ENCODE measurements around the gene BAIAP2L1.

BAIAP2L1 gene

DNA sequence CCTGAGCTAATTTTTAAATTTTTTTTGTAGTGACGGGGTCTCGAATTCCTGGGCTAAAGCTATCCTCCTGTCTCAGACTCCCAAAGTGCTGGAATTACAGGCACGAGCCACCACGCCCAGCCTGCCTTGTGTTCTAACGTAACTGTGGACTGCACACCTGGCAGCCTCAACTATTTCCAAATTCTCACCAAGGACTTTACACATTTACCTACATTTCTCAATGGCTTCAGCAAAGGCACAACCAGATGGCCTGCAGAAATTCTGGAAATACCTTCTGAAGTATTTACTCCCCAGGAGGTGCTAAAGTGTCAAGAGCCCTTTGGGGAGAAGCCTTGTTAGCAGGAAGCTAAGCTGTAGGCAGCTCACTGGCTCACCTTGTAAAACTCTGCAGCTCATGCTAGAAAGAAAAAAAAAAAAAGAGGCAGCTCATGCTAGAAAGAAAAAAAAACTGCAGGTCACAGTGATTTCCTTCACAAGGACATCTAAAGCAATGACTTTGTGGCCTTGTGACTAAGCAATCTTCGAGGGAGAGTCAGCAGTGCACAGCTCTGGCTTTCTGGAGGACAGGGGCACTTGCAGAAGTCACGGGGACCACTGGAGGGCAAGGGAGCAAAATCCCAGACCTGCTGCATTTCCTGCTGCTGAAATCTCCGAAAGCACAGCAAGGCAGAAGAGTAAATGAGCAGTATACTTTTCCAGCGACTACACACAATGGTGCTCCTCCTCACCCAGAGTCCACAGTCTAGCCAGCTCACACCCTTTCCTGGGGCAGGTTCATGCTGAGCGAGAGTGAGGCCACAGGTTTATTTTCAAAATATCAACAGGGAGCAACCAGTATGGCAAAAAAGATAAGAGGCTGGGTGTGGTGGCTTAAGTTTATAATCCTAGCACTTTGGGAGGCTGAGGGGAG is 40.4 kb downstream of the BAIAP2L1 start:
- peak; percentile 47 for DNase-seq (ENCODE audit: low read depth)
- H3K4me3 ChIP-seq (ENCODE audit: low read depth, low read length) = no peak overlapping the region
- TF ChIP-seq, protein P1, sequence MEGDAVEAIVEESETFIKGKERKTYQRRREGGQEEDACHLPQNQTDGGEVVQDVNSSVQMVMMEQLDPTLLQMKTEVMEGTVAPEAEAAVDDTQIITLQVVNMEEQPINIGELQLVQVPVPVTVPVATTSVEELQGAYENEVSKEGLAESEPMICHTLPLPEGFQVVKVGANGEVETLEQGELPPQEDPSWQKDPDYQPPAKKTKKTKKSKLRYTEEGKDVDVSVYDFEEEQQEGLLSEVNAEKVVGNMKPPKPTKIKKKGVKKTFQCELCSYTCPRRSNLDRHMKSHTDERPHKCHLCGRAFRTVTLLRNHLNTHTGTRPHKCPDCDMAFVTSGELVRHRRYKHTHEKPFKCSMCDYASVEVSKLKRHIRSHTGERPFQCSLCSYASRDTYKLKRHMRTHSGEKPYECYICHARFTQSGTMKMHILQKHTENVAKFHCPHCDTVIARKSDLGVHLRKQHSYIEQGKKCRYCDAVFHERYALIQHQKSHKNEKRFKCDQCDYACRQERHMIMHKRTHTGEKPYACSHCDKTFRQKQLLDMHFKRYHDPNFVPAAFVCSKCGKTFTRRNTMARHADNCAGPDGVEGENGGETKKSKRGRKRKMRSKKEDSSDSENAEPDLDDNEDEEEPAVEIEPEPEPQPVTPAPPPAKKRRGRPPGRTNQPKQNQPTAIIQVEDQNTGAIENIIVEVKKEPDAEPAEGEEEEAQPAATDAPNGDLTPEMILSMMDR (conservative IDR thresholded peaks at IDR 0.05; ENCODE audit: low read depth, low read length) = peak; percentile 7

DNA sequence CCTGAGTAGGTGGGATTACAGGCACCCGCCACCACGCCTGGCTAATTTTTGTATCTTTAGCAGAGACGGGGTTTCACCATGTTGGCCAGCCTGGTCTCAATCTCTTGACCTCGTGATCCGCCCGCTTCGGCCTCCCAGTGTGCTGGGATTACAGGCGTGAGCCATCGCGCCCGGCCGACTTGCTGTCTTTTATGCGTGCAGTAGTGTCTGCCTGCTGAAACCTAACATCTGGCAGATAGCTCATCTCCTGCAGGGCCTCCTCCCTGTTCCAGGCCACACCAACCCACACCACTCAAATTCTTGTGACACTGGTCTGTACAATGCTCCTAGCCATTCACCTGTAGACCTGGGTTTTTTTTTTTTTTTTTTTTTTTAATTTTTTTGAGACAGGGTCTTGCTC is 41.5 kb downstream of the BAIAP2L1 start:
- TF ChIP-seq, protein P1 (conservative IDR thresholded peaks at IDR 0.05; ENCODE audit: low read depth, low read length) = no peak
- DNase-seq (ENCODE audit: low read depth) = no peak
- H3K4me3 ChIP-seq (ENCODE audit: low read depth, low read length) = no peak overlapping the region

DNA sequence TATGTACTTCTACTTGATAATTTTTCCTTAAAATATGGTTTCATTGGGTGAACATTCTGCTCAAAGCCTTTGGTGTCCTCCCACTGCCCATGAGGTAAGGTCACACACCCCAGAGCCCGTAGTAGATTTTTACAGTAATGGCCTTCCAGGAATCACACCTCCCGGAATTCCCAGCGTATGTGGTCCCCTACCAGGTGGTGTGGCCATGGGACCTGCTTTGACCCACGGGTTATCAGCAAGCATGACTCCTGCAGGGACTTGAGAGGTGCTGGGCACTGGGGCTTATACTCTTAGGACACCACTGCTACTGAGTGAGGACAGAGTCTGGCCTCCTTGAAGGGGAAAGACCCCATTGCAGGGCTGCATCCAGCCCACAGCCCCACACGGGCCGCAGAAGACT is 42.2 kb downstream of the BAIAP2L1 start:
- TF ChIP-seq, protein P1 (conservative IDR thresholded peaks at IDR 0.05; ENCODE audit: low read depth, low read length) = no peak
- no peak for DNase-seq (ENCODE audit: low read depth)

DNA sequence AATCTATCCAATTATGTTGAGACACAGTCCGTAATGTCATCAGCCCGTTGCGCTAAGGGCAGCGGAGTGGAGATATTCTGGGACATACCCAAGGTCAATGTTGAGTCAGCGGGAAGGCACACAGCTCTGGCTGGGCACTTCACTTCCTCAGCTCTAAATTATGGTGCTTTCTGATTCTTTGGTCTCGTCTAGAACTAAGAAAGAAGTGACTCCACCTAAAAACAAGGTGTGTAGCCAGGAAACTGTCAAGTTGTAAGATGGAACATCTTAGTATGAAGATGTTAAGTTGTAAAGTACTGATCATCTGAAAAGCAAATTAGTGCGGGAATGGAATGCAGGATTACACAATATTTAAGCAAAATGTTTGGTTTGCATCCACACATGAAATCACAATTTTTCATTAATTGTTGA is 43.1 kb downstream of the BAIAP2L1 start:
- peak; percentile 52 for DNase-seq (ENCODE audit: low read depth)
- TF ChIP-seq, protein P1 (conservative IDR thresholded peaks at IDR 0.05; ENCODE audit: low read depth, low read length) = no peak
- H3K4me3 ChIP-seq (ENCODE audit: low read depth, low read length) = no peak overlapping the region

More for the DNA sequence above, 42.2 kb downstream of the BAIAP2L1 start:
- no peak overlapping the region for H3K4me3 ChIP-seq (ENCODE audit: low read depth, low read length)

DNA sequence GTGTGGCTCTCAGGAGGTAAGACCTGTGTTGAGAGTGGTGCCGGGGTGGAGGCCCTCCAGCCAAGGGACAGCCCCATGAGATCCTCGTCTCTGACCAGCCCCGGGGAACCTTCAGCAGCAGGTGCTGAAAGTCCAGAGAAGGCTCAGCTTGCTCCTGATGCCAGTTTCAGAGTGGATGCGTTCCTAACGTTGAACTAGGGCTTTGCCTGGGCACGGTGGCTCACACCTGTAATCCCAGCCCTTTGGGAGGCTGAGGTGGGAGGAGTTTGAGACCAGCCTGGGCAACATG is 45.7 kb downstream of the BAIAP2L1 start:
- no peak overlapping the region for H3K4me3 ChIP-seq (ENCODE audit: low read depth, low read length)
- no peak for DNase-seq (ENCODE audit: low read depth)
- TF ChIP-seq, protein P1 (conservative IDR thresholded peaks at IDR 0.05; ENCODE audit: low read depth, low read length) = no peak

DNA sequence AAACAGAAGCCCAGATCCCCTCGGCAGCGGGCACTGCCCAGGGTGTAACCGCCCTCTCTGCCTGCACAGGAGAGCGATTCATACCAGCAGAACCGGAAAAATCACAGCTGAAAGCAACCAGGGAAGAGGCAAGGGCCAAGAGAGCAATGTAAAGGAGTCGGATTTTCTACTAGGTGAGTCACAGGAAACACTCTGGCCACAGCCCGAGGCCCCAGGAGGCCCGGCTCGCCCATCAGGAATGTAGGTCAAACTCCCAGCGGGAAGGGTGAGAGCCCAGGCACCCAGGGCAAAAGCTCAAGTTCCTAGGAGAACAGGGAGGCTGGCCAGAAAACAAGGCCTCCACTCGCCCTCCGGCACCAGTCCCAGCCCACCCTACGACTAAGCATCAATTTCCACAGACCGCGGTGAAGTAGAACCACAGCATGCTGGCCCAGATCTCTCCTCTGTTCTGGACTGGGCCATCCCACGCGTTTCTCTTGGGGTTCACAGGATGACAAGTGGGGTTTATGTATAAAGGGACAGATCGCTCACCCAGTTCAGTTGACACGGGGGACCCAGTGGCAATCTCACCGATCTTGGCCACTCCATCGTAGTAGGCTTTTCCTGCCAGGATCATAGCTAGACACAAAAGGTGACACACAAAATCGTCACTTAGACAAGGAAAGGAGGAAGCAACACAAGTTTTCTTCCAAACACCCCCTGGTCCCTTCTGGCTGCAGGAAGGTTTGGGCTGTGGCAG is 46.2 kb downstream of the BAIAP2L1 start:
- H3K4me3 ChIP-seq (ENCODE audit: low read depth, low read length) = no peak overlapping the region
- TF ChIP-seq, protein P1 (conservative IDR thresholded peaks at IDR 0.05; ENCODE audit: low read depth, low read length) = no peak
- DNase-seq (ENCODE audit: low read depth) = peak; percentile 87

Measured in choroid plexus epithelial cell (primary cell).